Nephron (organoid): ENCODE results near the gene NEGR1.

Source experiments
- H3K27ac Mint-ChIP-seq, 3 experiments: 2 replicates each; pipeline ENCODE4 v1.8.0; 2020; ENCODE audit warnings: mixed read lengths in 3 of 3, mild to moderate bottlenecking in 2 of 3, moderate library complexity in 1 of 3
- H3K27me3 Mint-ChIP-seq: 2 replicates; pipeline ENCODE4 v1.8.0; 2021; ENCODE audit warnings: low read depth, mild to moderate bottlenecking, moderate library complexity, mixed read lengths
- H3K36me3 Mint-ChIP-seq: 2 replicates; pipeline ENCODE4 v1.8.0; 2020; ENCODE audit warnings: low read depth, mixed read lengths
- H3K4me1 Mint-ChIP-seq: 2 replicates; pipeline ENCODE4 v1.8.0; 2020; ENCODE audit warnings: mixed read lengths
- H3K4me3 Mint-ChIP-seq, 3 experiments: 2 replicates each; pipeline ENCODE4 v1.8.0; 2020; ENCODE audit warnings: mild to moderate bottlenecking in 3 of 3, mixed read lengths in 3 of 3, moderate library complexity in 2 of 3
- H3K9me3 Mint-ChIP-seq: 2 replicates; pipeline ENCODE4 v1.8.0; 2020; ENCODE audit warnings: mixed read lengths
- TF ChIP-seq, protein P1 (sequence below), 3 experiments: fragments of 200-600 bp; sonication (generic); IDR thresholded peaks; one replicate each; pipeline ENCODE4 v1.5.0; 2021; ENCODE audit warnings: antibody characterized with exemption in 3 of 3; ENCODE audit not compliant: unreplicated experiment in 3 of 3

NEGR1 gene

DNA sequence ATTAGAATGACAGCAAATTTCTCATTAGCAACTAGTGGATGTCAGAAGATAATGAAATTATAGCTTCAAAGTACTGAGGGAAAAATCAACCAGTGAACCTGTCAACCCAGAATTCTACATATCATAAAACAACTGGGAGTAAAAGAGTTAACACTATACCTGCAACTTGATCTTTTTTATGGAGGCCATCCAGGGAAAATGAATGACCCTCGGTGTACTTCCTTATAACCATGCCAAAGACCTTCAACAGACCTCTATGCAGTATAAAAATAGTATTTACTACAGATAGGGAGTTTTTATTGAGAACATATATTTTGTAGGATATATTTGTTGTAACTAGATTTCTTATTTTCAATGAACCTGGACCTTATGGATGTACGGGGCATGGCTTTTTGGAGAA is 809.0 kb downstream of the NEGR1 start:
- H3K27me3 Mint-ChIP-seq = no peaks in the 10 kb centered on the region
- no peak overlapping the region for H3K4me3 Mint-ChIP-seq
- no peaks in the 10 kb centered on the region for H3K9me3 Mint-ChIP-seq
- H3K36me3 Mint-ChIP-seq = no peaks in the 10 kb centered on the region
- no peaks in the 10 kb centered on the region for H3K4me1 Mint-ChIP-seq
- TF ChIP-seq, protein P1, sequence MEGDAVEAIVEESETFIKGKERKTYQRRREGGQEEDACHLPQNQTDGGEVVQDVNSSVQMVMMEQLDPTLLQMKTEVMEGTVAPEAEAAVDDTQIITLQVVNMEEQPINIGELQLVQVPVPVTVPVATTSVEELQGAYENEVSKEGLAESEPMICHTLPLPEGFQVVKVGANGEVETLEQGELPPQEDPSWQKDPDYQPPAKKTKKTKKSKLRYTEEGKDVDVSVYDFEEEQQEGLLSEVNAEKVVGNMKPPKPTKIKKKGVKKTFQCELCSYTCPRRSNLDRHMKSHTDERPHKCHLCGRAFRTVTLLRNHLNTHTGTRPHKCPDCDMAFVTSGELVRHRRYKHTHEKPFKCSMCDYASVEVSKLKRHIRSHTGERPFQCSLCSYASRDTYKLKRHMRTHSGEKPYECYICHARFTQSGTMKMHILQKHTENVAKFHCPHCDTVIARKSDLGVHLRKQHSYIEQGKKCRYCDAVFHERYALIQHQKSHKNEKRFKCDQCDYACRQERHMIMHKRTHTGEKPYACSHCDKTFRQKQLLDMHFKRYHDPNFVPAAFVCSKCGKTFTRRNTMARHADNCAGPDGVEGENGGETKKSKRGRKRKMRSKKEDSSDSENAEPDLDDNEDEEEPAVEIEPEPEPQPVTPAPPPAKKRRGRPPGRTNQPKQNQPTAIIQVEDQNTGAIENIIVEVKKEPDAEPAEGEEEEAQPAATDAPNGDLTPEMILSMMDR (IDR thresholded peaks at IDR 0.05; ENCODE audit: unreplicated experiment in 3 of 3) = no peak
- peak overlapping the region in 1 of 3 experiments; percentile 30 for H3K27ac Mint-ChIP-seq

DNA sequence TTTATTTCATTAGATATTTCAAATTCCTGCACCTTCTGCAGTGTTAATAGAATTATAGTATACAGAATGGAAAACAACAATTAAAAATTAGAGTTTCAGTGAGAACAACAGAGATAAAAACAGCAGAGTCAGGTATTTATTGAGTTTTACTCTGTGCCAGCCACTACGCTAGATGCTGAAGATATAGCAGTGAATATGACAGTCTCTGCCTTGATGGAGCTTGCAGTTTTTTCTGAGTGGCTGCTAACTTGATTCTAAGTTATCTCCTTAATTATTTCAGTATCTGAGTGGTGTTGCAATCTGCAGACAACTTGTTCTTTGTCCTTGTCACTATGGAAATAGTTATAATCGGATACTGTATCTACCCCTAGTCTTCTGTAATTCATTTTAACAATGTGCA is 817.2 kb downstream of the NEGR1 start:
- Mint-ChIP-seq H3K4me1 (no peaks in the 10 kb centered on the region), H3K36me3 (no peaks in the 10 kb centered on the region), H3K27me3 (no peaks in the 10 kb centered on the region), H3K9me3 (no peaks in the 10 kb centered on the region), H3K4me3 (no peak overlapping the region), H3K27ac (no peak overlapping the region)
- TF ChIP-seq, protein P1 (IDR thresholded peaks at IDR 0.05; ENCODE audit: unreplicated experiment in 3 of 3) = no peak

DNA sequence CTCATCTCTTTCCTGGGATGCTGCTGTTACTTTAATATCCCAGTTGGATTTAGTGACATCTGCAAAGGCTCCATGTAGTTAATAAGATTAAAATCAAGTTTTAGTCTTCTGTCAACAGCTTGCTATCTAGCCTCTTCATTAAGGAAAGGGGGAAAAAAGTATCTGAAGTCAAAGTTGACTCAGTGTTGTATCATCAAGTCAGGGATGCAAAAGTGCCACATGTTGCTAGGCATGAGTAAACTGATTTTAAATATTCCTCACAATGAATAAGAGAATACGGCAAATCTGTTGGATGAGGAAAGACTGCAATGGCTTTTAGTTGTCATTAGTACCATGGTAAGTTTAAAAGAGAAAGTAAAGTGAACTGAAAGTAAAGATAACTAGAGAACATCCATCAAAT is 818.3 kb downstream of the NEGR1 start:
- H3K4me3 Mint-ChIP-seq = no peak overlapping the region
- H3K27ac Mint-ChIP-seq = no peak overlapping the region
- H3K27me3 Mint-ChIP-seq = no peaks in the 10 kb centered on the region
- H3K9me3 Mint-ChIP-seq = no peaks in the 10 kb centered on the region
- no peaks in the 10 kb centered on the region for H3K36me3 Mint-ChIP-seq
- no peaks in the 10 kb centered on the region for H3K4me1 Mint-ChIP-seq
- TF ChIP-seq, protein P1 (IDR thresholded peaks at IDR 0.05; ENCODE audit: unreplicated experiment in 3 of 3) = no peak

DNA sequence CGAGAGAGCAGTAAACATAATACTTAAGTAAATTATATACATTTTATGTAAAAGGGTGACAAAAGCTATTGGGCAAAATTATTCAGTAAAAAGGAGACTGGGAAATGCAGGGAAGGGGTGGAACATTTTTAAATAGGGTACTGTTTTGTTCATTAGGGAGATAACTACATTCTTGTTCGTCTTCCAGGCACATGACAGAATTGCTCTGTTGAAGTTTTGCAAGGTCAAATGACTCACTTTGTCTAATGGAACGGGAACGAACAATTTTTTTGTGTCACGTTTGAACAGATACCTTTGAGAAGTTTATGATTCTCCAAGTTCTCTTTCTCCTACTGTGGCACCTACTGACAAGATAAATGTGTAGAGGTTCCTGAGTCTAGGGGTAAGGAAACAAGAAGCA is 819.2 kb downstream of the NEGR1 start:
- H3K27ac Mint-ChIP-seq = no peak overlapping the region
- no peaks in the 10 kb centered on the region for H3K4me1 Mint-ChIP-seq
- no peaks in the 10 kb centered on the region for H3K27me3 Mint-ChIP-seq
- TF ChIP-seq, protein P1 (IDR thresholded peaks at IDR 0.05; ENCODE audit: unreplicated experiment in 3 of 3) = no peak
- no peaks in the 10 kb centered on the region for H3K36me3 Mint-ChIP-seq
- H3K9me3 Mint-ChIP-seq = no peaks in the 10 kb centered on the region
- no peak overlapping the region for H3K4me3 Mint-ChIP-seq

DNA sequence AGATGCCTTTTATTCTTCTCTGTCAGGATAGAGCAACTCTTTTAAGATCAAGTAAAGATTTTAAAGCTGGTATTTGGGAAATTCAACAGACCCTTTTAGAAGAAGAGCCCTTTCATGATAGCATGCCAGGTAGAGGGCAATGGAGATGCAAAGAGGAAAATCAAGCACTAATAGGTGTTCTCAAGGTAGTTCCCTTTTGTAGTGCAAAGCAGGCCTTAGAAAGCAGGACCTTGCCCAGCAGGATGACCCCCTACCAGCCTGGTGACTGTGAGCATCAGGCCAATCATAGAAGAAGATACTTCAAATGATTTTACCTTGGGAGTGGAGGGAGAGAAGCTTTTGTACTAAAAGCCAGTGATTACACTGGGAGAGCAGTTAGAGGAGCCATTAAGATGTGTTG is 820.1 kb downstream of the NEGR1 start:
- TF ChIP-seq, protein P1 (IDR thresholded peaks at IDR 0.05; ENCODE audit: unreplicated experiment in 3 of 3) = no peak
- Mint-ChIP-seq H3K4me1 (no peaks in the 10 kb centered on the region), H3K27ac (no peak overlapping the region), H3K9me3 (no peaks in the 10 kb centered on the region), H3K36me3 (no peaks in the 10 kb centered on the region), H3K4me3 (no peak overlapping the region), H3K27me3 (no peaks in the 10 kb centered on the region)

DNA sequence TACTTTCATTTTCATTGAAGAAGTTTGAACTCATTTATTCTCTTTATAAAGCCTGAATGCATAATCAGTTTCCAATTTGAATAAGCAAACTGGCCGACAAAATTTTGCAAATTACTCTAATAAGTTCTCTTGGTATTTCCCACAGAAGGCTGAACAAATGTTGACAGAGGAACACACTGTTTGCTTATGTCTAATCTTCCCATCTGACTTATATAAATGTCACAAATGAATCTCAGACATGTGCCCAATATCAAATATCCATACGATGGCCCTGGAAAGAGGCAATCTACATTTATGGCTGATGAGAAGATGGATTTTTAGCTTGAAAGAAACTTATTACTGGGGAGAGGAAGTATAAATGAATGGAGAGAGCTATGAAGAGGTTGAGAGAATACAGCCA is 820.9 kb downstream of the NEGR1 start:
- Mint-ChIP-seq H3K27ac (no peak overlapping the region), H3K4me3 (no peak overlapping the region), H3K4me1 (no peaks in the 10 kb centered on the region), H3K9me3 (no peaks in the 10 kb centered on the region), H3K36me3 (no peaks in the 10 kb centered on the region), H3K27me3 (no peaks in the 10 kb centered on the region)
- TF ChIP-seq, protein P1 (IDR thresholded peaks at IDR 0.05; ENCODE audit: unreplicated experiment in 3 of 3) = no peak
